Loucy (cell line): Measurements from ENCODE around the gene MAN1C1.

Experiments
- H2AFZ ChIP-seq: fragments of 200-600 bp; sonication (generic); 2 replicates; pipeline ENCODE4 v1.6.0; 2016; ENCODE audit warnings: antibody characterized with exemption, mild to moderate bottlenecking, low read length, moderate library complexity
- H3F3A ChIP-seq: fragments of 200-600 bp; 2 replicates; pipeline ENCODE4 v1.6.0; 2016; ENCODE audit warnings: antibody characterized with exemption, low read depth, mild to moderate bottlenecking
- H3K27me3 ChIP-seq: fragments of 200-600 bp; sonication (generic); 2 replicates; pipeline ENCODE4 v1.6.1; 2014; ENCODE audit warnings: low read length, mild to moderate bottlenecking; ENCODE audit not compliant: insufficient read depth, poor library complexity, severe bottlenecking
- H3K36me3 ChIP-seq: fragments of 200-600 bp; sonication (generic); 2 replicates; pipeline ENCODE4 v1.6.1; 2016; ENCODE audit warnings: low read length; ENCODE audit not compliant: insufficient read depth
- H3K4me1 ChIP-seq: fragments of 200-600 bp; sonication (generic); 2 replicates; pipeline ENCODE4 v1.5.1; 2014; ENCODE audit warnings: low read length, mild to moderate bottlenecking; ENCODE audit not compliant: insufficient read depth, poor library complexity, severe bottlenecking
- H3K4me2 ChIP-seq: fragments of 200-600 bp; sonication (generic); 2 replicates; pipeline ENCODE4 v1.6.0; 2014; ENCODE audit warnings: antibody characterized with exemption, low read length, low read depth, mild to moderate bottlenecking; ENCODE audit not compliant: poor library complexity, severe bottlenecking
- H3K4me3 ChIP-seq: fragments of 200-600 bp; sonication (generic); 2 replicates; pipeline ENCODE4 v1.5.1; 2014; ENCODE audit warnings: low read length, mild to moderate bottlenecking, mixed read lengths; ENCODE audit not compliant: poor library complexity, severe bottlenecking
- H3K79me2 ChIP-seq: fragments of 200-600 bp; sonication (generic); 2 replicates; pipeline ENCODE4 v1.6.1; 2014; ENCODE audit warnings: low read length; ENCODE audit not compliant: insufficient read depth
- H3K9ac ChIP-seq: fragments of 200-600 bp; sonication (generic); 2 replicates; pipeline ENCODE4 v1.6.0; 2014; ENCODE audit warnings: mild to moderate bottlenecking, low read depth, low read length, moderate library complexity; ENCODE audit not compliant: poor library complexity, severe bottlenecking
- H3K9me2 ChIP-seq: fragments of 200-600 bp; sonication (generic); replicated peaks from 2 replicates; pipeline ENCODE4 v1.6.1; 2016; ENCODE audit warnings: low read depth, low read length, mixed read lengths
- H3K9me3 ChIP-seq: fragments of 200-600 bp; sonication (generic); 2 replicates; pipeline ENCODE4 v1.6.1; 2014; ENCODE audit warnings: mild to moderate bottlenecking, antibody characterized with exemption, low read length, low read depth; ENCODE audit not compliant: insufficient read depth
- H4K20me1 ChIP-seq: fragments of 200-600 bp; sonication (generic); 2 replicates; pipeline ENCODE4 v1.6.0; 2014; ENCODE audit warnings: antibody characterized with exemption, low read length, mild to moderate bottlenecking; ENCODE audit not compliant: insufficient read depth, poor library complexity, severe bottlenecking
- CTCF ChIP-seq: fragments of 200-600 bp; sonication (generic); conservative IDR thresholded peaks from 2 replicates; pipeline ENCODE4 v1.5.1; 2014; ENCODE audit warnings: mild to moderate bottlenecking, antibody characterized with exemption, low read length
- EZH2phosphoT487 ChIP-seq: fragments of 200-600 bp; IDR thresholded peaks from 2 replicates; pipeline ENCODE4 v1.6.1; 2018; ENCODE audit warnings: antibody characterized with exemption, mild to moderate bottlenecking, moderate library complexity, borderline replicate concordance

Gene MAN1C1

GRCh38 chr1:25644962-25645361, 28.4 kb downstream of the MAN1C1 start:
- H3K4me2 ChIP-seq = no peak overlapping the region
- H3K4me1 ChIP-seq = peaks cover 9% of the 10 kb centered on the region
- no peaks in the 10 kb centered on the region for H3K9me3 ChIP-seq
- H3K4me3 ChIP-seq = no peak overlapping the region
- no peaks in the 10 kb centered on the region for H3K79me2 ChIP-seq
- no peaks in the 10 kb centered on the region for H3F3A ChIP-seq
- H3K36me3 ChIP-seq = no peaks in the 10 kb centered on the region
- H4K20me1 ChIP-seq = peaks cover 3% of the 10 kb centered on the region
- H3K9ac ChIP-seq = no peak overlapping the region
- H2AFZ ChIP-seq = no peak overlapping the region
- no peaks in the 10 kb centered on the region for H3K9me2 ChIP-seq
- no peak for TF ChIP-seq CTCF
- TF ChIP-seq EZH2phosphoT487 = no peak
- peaks cover 89% of the 10 kb centered on the region for H3K27me3 ChIP-seq

DNA sequence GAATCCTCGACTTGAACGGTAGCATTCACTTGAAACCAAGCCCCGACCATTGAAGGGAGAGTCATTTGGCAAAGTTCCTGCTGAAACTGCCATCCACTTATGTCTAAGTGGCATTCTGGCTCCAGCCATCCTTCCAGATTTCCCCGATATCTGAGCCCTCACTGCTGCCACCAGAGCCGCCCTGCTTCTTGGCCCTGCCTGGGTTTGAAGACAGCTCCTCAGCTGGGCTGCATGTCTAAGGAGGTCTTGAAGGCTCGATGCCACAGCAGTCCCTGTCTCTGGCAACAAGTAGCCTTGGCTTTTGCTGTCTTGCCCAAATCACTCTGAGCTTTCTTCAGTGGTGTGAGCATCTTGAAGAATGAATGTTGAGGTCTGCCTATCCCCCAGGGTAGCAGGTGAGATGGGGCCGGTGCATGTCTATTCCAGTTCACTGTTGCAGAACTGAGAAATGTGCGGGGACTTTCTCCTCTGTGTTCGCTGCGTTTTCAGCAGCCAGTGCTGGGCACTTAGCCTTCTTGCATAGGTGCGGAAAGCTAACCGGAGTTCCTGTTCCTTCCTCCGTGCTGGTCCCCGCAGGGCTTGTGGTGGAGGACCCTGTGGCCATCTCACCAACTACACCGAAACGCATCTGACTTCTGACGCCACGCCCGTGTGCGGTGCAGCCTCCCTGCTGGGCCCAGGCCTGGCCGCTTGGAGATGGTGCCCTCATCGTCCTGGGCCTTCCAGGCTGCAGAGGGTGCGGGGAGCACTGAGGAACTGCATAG, 29.2 kb downstream of the MAN1C1 start:
- no peaks in the 10 kb centered on the region for H3K9me2 ChIP-seq
- H3K4me1 ChIP-seq = peaks cover 9% of the 10 kb centered on the region
- peaks cover 89% of the 10 kb centered on the region for H3K27me3 ChIP-seq
- no peaks in the 10 kb centered on the region for H3K9me3 ChIP-seq
- H2AFZ ChIP-seq = no peak overlapping the region
- H4K20me1 ChIP-seq = peaks cover 3% of the 10 kb centered on the region
- no peaks in the 10 kb centered on the region for H3K79me2 ChIP-seq
- H3K9ac ChIP-seq = no peak overlapping the region
- H3K36me3 ChIP-seq = no peaks in the 10 kb centered on the region
- H3K4me2 ChIP-seq = no peak overlapping the region
- TF ChIP-seq EZH2phosphoT487 = no peak
- TF ChIP-seq CTCF = no peak
- no peak overlapping the region for H3K4me3 ChIP-seq
- H3F3A ChIP-seq = no peaks in the 10 kb centered on the region

- peaks cover 89% of the 10 kb centered on the region for H3K27me3 ChIP-seq
- H4K20me1 ChIP-seq = peaks cover 3% of the 10 kb centered on the region
- TF ChIP-seq CTCF (no peak), EZH2phosphoT487 (no peak)
- no peaks in the 10 kb centered on the region for H3K9me3 ChIP-seq
- H3K9ac ChIP-seq = no peak overlapping the region
- H3K4me3 ChIP-seq = no peak overlapping the region
- H3K79me2 ChIP-seq = no peaks in the 10 kb centered on the region
- H3K4me2 ChIP-seq = no peak overlapping the region
- H3F3A ChIP-seq = no peaks in the 10 kb centered on the region
- no peaks in the 10 kb centered on the region for H3K36me3 ChIP-seq
- peaks cover 7% of the 10 kb centered on the region for H3K4me1 ChIP-seq
- no peaks in the 10 kb centered on the region for H3K9me2 ChIP-seq
- no peak overlapping the region for H2AFZ ChIP-seq
These were observed 30.5 kb downstream of the MAN1C1 start for GRCh38 chr1:25647106-25647505.
